ENCODE results near the gene CLK4.
"Not testable (repeated sequence)": the region's sequence is repeated elsewhere in the genome, so short reads cannot be mapped to it uniquely, and the experiment has no call there.

The CLK4 gene

GRCh38 chr5:178589180-178590140, 37.4 kb downstream of the CLK4 start:
- peak in 5 of 58 donors; percentile 14 to 35 (median 24) for DNase-seq

DNA sequence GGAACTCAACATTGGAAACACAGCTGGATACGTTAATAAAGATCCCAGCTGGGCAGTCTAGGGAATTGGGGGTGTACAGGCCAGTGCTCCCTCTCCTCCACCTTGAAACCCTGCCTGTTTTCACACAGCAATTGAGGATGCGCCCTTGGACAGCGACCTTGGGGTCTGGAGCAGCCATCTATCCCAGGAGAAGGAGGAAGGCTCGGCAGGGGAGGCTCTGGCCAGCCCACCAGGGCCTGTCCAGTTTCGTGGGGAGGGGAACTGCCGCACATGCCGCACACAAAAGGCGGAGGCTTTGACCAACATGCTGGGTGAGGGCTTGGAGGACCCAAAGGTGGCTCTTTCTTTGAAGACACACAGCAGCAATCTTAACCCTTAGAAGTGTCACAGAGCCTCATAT, 38.1 kb downstream of the CLK4 start:
- no peak for DNase-seq

GRCh38 chr5:178587763-178588611, 38.9 kb downstream of the CLK4 start:
- DNase-seq: no peak

DNA sequence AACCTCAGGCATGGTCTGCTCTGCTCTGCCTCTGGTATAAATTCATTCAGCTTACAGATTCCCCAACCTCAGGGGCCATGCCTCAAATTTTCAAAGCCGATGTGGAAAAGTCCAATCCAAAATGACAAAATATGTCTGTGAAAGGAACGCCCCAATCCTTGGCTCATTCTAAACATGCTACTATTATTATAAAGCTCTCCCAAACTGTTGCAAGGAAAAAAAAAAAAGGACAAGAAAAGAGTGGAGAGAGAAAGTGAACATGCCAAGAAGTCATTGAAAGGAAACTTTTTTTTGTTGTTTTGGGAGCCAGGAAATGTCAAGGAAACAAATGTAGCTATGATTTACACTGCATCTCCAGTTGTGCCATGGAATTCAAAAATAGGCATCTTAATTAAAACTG, 40.5 kb downstream of the CLK4 start:
- DNase-seq: no peak

DNA sequence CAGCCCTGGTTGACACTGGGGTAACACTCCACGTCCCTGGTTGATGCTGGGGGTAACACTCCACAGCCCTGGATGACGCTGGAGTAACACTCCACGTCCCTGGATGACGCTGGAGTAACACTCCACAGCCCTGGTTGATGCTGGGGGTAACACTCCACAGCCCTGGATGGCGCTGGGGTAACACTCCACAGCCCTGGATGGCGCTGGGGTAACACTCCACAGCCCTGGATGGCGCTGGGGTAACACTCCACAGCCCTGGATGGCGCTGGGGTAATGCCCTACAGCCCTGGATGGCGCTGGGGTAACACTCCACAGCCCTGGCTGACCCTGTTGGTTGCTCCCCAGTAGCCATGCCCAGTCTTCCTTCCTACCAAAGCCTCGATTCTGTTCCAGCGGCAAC, 41.4 kb downstream of the CLK4 start:
- DNase-seq: not testable (repeated sequence)

DNA sequence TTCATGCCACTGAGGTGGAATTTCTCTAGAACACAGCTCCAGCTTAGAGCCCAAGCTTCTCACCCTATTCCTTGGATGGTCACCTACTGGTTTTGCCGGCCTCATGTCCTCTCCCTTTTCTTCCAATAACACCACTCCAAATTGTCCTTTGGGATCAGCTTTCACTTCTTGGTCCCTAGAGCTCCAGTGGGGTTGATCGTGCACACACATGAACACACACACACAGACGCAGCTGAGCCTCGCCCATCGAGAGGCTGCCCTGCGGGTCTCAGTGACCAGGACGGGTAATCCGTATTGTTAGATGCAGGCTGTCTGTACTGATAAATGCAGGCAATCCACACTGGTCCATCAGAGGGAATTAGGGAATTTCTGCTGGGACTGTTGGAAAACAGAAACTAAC, 43.6 kb downstream of the CLK4 start:
- no peak for DNase-seq

DNA sequence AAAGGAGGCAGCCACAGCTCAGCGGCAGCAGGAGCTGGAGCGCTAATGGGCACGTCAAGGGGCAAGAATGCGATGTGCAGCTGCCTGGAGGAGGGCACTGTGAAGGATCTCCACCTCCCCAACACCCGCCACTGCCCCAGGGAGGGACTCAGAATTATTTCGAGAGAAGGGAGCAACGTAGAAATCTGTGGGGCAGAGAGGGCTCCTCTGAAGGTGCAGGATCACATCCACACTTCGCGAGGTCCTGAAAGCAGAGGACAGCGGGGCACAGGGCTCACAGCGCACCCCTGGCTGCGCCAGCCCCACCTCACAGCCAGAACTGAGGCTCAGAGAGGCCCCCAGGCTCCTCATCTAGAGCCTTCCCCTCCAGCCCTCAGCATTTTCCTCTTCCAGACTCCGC, 44.6 kb downstream of the CLK4 start:
- DNase-seq: no peak

- DNase-seq: no peak
Measured at GRCh38 chr5:178581621-178582020, 45.2 kb downstream of the CLK4 start.

DNA sequence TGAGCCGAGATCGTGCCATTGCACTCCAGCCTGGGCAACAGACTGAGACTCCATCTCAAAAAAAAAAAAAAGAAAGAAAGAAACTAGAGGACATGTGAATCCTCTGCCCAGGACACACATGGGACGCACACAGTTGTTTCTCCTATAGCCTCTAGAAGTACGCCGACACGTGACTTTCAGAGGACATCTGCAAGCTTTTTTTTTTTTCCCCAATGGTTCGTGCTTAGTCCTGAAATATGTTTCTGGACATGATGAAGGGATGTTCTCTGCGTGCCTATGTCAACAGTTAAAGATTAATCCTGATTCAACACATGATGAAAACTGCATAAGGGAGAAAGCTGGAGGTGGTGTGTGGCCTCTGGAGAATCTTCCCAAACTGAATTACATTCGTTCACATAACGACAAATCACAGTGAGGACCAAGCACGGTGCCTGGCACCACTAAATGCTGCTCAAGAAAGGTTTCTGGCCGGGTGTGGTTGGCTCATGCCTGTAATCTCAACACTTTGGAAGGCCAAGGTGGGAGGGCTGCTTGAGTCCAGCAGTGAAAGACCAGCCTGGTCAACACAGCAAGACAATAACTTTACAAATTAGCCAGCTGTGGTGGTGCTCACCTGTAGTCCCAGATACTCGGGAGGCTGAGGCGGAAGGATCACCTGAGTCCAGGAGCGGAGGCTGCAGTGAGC, 46.4 kb downstream of the CLK4 start:
- DNase-seq: no peak

DNA sequence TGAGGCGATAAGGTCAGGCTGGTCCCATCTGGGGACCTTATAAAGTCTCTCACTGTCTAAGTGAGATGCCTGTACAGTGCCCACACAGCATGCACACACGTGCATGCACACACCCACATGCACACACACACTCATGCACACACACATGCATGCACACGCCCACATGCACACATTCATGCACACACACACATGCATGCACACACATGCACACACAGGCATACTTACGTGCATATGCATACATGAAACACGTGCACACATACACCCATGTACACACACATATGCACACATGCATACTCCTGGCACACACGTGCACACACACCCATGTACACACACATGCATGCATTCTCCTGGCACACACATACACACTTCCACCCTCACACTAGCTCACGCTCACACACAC, 48.9 kb downstream of the CLK4 start:
- DNase-seq: no peak

GRCh38 chr5:178577376-178577839, 49.4 kb downstream of the CLK4 start:
- DNase-seq: no peak

DNA sequence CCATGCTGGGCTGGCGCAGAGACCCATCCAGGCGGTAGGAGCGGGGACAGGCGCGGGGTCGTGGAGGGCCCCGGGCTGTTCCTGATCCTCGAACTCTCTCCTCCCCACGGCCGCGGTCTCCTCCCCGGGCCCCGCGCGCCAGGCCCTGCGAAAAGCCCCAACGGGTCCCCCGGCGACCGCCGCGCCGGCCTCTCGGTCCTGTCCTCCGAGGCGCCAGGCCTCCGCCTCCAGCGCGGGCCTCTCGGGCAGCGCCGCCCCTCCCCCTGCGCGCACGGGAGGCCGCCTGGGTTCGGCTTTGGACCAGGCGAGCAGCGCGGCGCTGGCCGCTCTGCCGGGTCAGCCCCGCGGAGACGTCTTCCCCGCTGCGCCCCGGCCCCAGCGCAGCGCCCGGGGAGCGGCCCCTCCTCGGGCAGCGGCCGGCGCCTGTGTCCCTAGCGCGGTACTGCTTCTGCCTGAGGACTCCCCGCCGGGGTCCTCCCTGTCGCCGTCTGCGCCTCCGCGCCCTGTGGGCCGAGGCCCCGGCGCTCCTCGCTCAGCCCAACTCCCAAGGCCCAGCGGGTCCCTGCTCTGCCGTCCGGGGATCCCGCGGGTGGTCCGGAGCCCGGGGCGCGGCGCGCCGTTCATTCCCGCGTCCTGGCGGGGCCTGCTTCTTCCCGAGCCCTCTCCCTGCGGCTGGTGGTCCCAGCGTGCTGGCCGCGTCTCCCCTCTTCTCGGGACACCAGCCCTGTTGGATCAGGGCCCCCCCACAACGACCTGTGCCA, 50.1 kb downstream of the CLK4 start:
- peak in 1 of 58 donors; percentile 19 for DNase-seq

DNA sequence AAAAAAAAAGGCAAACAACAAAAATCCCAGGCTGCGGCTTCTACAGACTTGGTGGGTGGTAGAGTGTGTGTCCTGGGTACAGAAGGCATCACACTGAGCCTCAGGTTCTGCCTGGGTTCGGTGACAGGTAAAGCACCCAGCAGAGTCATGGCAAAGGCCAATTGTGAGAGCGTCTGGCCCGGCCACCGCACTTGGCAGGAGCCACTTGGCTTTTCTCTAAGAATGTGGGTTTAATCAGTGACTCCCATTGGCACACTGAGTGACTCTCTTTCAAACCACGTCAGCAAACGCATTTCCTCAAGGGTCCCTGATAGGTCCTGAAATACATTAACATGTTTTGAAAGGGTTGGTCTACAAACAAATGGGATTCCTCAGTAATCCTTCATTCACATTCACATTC, 53.6 kb downstream of the CLK4 start:
- DNase-seq: no peak

DNA sequence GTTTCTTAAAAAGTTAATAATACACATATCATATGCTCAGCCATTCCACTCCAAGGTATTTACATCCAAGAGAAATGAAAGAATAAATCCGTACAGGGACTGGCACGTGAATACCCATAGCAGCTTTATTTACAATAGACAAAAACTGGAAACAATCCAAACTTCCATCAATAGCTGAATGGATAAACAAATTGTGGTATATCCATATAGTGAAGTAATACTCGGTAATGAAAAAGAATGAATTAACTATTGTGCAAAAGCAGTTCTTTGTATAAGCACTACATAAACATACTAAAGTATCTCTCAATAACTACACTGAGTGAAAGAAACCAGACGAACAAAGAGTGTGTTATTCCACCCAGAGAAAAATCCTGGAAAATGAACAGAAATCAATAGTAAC, 54.2 kb downstream of the CLK4 start:
- no peak for DNase-seq

DNA sequence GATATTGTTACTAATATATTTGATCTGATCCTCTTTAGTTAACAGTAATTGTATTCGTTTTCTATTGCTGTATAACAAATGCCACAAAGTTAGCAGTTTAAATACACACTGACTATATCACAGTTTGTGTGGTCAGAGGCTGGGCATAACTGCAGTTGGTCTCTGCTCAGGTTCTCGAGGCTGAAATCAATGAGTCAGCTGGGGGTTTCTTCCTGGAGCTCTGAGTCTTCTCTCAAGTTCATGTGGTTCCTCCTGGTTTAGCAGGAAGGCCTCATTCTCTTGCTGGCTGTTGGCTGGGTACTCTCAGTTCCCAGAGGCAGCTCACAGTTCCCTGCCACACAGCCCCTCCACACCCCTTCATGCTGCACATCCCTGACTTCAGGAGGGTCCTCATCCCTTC, 57.4 kb downstream of the CLK4 start:
- DNase-seq: no peak

- DNase-seq: no peak
Measured at GRCh38 chr5:178564811-178565550, 61.9 kb downstream of the CLK4 start.

- DNase-seq: no peak
Measured at GRCh38 chr5:178564397-178564796, 62.5 kb downstream of the CLK4 start.

DNA sequence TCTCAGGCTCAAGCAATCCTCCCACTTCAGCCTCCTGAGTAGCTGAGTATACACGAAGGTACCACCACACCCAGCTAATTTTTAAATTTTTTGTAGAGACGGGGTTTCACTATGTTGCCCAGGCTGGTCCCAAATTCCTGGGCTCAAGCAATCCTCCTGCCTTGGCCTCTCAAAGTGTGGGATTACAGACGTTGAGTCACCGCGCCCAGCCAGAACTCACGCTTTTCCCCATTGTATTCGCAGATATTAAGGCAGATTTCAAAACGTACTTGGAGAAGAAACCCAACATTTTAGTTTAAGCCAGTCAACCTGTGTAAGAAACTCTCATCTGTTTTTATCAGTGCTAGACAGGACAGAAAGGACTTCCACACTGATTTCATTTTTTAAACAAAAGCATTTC, 63.2 kb downstream of the CLK4 start:
- no peak for DNase-seq

- no peak for DNase-seq
Measured at GRCh38 chr5:178561746-178562264, 65.0 kb downstream of the CLK4 start.

DNA sequence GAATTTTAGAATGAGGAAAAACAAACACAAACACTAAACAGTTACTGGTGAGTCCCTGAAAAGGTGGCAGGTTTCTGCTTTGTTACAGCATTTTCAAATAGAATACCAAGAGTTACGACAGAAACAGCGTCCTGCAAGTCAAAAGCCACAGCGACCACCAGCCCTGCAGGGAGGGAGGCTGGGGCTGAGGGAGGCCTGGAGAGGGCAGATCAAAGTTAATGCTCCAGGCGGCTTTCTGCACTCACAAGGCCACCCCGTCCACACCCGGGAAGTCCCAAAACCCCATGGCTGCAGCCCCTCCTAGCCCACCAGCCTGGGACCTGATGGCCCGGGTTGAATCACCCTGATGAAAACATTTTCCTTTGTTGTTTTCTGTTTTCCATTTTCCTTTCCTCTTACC, 65.9 kb downstream of the CLK4 start:
- no peak for DNase-seq
